ENCODE data around the gene PTPRD.

Gene PTPRD

DNA sequence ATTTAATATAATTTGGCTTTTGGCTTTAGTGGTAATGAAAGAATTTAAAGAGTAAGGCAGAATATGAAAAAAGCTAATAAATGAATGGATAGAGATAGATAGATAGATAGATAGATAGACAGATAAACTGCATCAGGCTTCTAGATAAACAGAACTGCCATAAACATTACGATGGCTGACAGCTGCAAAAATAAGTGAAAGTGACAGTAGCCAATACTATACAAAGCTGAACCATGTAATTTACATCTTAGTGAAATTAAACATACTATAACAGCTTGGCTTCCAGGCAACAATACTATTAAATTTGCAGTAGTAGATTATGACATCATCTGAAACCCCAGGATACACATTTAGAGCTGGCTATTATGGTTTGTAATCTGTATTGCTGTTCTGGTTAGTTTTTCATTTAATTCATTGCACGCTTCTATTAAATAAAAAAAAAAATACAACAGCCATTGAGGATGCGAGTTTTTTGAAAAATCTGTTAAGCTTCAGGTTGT, 1354.8 kb downstream of the PTPRD start:
- H3K27me3 ChIP-seq (ENCODE audit: control insufficient read depth, insufficient read depth, low read length, poor library complexity, severe bottlenecking), result no peaks in the 10 kb centered on the region
- H3K36me3 ChIP-seq (ENCODE audit: control insufficient read depth, insufficient read depth, low read length), result no peaks in the 10 kb centered on the region
- no peak overlapping the region for H3K4me3 ChIP-seq (ENCODE audit: insufficient read depth, low read depth, low read length)
- WGBS, 2 experiments, result 67 to 97% methylated on average over 1 to 2 of the region's 3 CpGs
- no peaks in the 10 kb centered on the region for H3K4me1 ChIP-seq (ENCODE audit: control insufficient read depth, insufficient read depth, low read length)
- no peak overlapping the region for H3K27ac ChIP-seq (ENCODE audit: insufficient read depth, low read depth, low read length, poor library complexity, severe bottlenecking)
- H3K9me3 ChIP-seq (ENCODE audit: control insufficient read depth, low read length), result no peaks in the 10 kb centered on the region

DNA sequence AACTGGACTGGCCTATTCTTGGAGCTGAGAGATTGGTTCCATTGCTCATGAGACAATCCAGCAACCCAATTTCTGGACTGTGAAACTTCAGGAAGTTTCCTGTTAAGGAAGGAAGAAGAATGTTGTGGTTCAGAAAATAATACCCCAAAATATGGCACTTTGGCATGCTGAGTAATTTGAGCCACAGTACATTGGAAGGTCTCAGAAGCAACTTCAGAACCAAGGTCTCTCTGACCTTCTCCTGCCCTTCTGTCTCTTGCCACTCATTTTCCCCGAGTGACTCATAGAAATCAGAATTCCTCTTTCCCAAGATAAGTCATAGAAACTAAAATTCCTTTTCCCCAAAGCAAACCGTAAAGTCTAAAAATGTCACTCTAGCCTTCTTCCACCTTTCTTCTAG, 1366.1 kb downstream of the PTPRD start:
- Histone ChIP-seq H3K9me3 (ENCODE audit: control insufficient read depth, low read length) (no peaks in the 10 kb centered on the region), H3K36me3 (ENCODE audit: control insufficient read depth, insufficient read depth, low read length) (no peaks in the 10 kb centered on the region), H3K4me1 (ENCODE audit: control insufficient read depth, insufficient read depth, low read length) (no peaks in the 10 kb centered on the region), H3K27ac (ENCODE audit: insufficient read depth, low read depth, low read length, poor library complexity, severe bottlenecking) (no peak overlapping the region), H3K4me3 (ENCODE audit: insufficient read depth, low read depth, low read length) (no peak overlapping the region), H3K27me3 (ENCODE audit: control insufficient read depth, insufficient read depth, low read length, poor library complexity, severe bottlenecking) (no peaks in the 10 kb centered on the region)
- WGBS, 2 experiments, result 58 to 70% methylated on average over 2 of the region's 2 CpGs

DNA sequence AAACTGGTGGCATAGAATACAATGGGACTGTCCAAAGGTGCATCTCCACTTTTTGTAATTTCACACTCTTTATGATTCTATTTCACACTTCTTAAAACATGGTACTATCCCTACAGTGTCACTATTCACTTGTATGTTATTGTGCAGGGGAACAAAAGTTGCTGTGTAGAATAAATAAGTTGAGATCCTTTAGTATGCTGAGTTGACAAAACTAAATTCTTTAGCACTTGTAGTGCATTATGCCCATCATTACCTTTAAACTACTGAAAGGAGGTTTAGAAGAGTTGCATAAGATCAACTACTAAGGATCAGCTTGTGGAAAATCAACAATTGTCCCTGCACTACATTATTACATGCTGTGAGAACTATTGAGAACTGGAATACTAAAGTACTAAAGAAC, 1380.9 kb downstream of the PTPRD start:
- Histone ChIP-seq H3K9me3 (ENCODE audit: control insufficient read depth, low read length) (no peaks in the 10 kb centered on the region), H3K4me3 (ENCODE audit: insufficient read depth, low read depth, low read length) (no peak overlapping the region), H3K27ac (ENCODE audit: insufficient read depth, low read depth, low read length, poor library complexity, severe bottlenecking) (no peak overlapping the region), H3K4me1 (ENCODE audit: control insufficient read depth, insufficient read depth, low read length) (no peaks in the 10 kb centered on the region), H3K36me3 (ENCODE audit: control insufficient read depth, insufficient read depth, low read length) (no peaks in the 10 kb centered on the region), H3K27me3 (ENCODE audit: control insufficient read depth, insufficient read depth, low read length, poor library complexity, severe bottlenecking) (no peaks in the 10 kb centered on the region)

DNA sequence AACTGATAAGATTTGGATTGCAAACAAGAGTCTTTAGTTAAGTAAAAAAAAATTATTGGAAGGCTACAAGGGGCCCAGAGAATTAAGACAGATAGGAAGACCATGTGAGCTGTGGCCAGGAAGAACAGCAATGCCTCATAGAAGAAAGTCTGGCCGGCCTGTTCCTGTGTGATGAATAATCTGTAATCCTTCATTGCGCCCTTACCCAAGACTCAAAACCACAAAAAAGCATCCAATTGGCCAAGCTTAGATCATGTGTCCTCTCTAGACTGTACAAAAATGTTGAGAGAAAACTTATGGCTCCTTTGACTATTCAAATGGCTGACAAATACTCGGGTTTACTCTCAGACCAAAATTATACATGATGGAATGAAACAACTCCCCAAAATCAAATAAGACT, 1383.5 kb downstream of the PTPRD start:
- Histone ChIP-seq H3K4me3 (ENCODE audit: insufficient read depth, low read depth, low read length) (no peak overlapping the region), H3K4me1 (ENCODE audit: control insufficient read depth, insufficient read depth, low read length) (no peaks in the 10 kb centered on the region), H3K27me3 (ENCODE audit: control insufficient read depth, insufficient read depth, low read length, poor library complexity, severe bottlenecking) (no peaks in the 10 kb centered on the region), H3K36me3 (ENCODE audit: control insufficient read depth, insufficient read depth, low read length) (no peaks in the 10 kb centered on the region), H3K27ac (ENCODE audit: insufficient read depth, low read depth, low read length, poor library complexity, severe bottlenecking) (no peak overlapping the region), H3K9me3 (ENCODE audit: control insufficient read depth, low read length) (no peaks in the 10 kb centered on the region)
- 93% methylated on average over 3 of the region's 3 CpGs for WGBS, 2 experiments

DNA sequence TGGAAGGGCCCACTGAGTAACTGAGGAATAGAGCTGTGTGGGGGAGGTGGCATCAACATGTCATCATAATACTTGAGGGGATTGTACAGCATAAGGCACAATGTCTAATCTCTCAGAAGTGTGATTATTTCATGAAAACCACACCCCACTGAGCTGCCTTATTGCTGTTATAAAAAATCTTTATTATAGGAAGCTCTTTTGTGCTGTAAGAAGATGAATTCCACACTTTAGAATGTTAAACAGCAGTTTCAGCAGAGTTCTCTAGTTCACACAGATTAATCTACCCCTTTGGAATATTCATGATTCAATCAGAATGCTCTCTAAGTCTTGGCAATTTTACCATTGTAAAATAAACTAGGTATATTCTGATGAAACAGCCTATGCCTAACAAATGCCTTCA, 1389.6 kb downstream of the PTPRD start:
- Histone ChIP-seq H3K4me3 (ENCODE audit: insufficient read depth, low read depth, low read length) (no peak overlapping the region), H3K27ac (ENCODE audit: insufficient read depth, low read depth, low read length, poor library complexity, severe bottlenecking) (no peak overlapping the region), H3K9me3 (ENCODE audit: control insufficient read depth, low read length) (no peaks in the 10 kb centered on the region), H3K4me1 (ENCODE audit: control insufficient read depth, insufficient read depth, low read length) (no peaks in the 10 kb centered on the region), H3K36me3 (ENCODE audit: control insufficient read depth, insufficient read depth, low read length) (no peaks in the 10 kb centered on the region), H3K27me3 (ENCODE audit: control insufficient read depth, insufficient read depth, low read length, poor library complexity, severe bottlenecking) (no peaks in the 10 kb centered on the region)

DNA sequence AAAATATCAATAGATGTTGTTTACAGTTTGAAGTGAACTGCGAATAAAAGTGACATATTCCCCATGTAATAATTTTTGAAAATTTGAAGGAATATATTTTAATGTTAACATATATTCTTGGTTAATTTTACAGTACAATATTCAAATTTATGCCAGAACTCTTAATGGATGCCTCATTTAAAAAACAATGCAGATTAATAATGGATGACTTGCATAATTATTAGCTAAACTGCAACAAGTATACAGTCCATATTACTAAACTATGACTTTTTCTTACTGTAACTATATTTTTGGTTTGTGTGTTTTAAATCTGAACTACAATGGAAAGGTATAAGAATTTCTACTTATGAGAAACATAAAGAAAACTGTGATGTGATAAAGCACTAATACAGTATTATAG, 1390.1 kb downstream of the PTPRD start:
- Histone ChIP-seq H3K27me3 (ENCODE audit: control insufficient read depth, insufficient read depth, low read length, poor library complexity, severe bottlenecking) (no peaks in the 10 kb centered on the region), H3K27ac (ENCODE audit: insufficient read depth, low read depth, low read length, poor library complexity, severe bottlenecking) (no peak overlapping the region), H3K4me3 (ENCODE audit: insufficient read depth, low read depth, low read length) (no peak overlapping the region), H3K4me1 (ENCODE audit: control insufficient read depth, insufficient read depth, low read length) (no peaks in the 10 kb centered on the region), H3K9me3 (ENCODE audit: control insufficient read depth, low read length) (no peaks in the 10 kb centered on the region), H3K36me3 (ENCODE audit: control insufficient read depth, insufficient read depth, low read length) (no peaks in the 10 kb centered on the region)
- WGBS, 2 experiments, result no CpG with 5 or more reads among the region's 1 CpG

DNA sequence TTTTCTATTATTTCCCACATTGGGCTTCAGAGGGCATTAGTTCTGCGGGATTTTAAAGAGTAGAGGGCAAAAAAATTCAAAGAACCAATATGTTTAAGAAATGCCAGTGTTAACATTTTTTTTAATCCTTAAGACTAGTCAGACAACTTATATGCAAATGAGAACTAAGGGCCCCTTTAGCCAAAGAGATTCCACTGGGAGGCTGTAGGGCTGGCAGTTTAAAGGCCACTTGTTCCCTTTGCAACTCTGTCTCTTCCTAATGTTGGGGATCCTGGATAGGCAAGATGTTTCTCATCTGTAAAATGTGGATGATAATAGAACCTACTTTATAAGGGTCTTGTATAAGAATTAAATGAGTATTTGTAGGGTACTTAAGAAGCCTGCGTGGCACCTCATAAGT, 1395.9 kb downstream of the PTPRD start:
- H3K27me3 ChIP-seq (ENCODE audit: control insufficient read depth, insufficient read depth, low read length, poor library complexity, severe bottlenecking), result no peaks in the 10 kb centered on the region
- peaks cover 5% of the 10 kb centered on the region for H3K4me1 ChIP-seq (ENCODE audit: control insufficient read depth, insufficient read depth, low read length)
- no peak overlapping the region for H3K4me3 ChIP-seq (ENCODE audit: insufficient read depth, low read depth, low read length)
- H3K9me3 ChIP-seq (ENCODE audit: control insufficient read depth, low read length), result no peaks in the 10 kb centered on the region
- H3K27ac ChIP-seq (ENCODE audit: insufficient read depth, low read depth, low read length, poor library complexity, severe bottlenecking), result no peak overlapping the region
- no peaks in the 10 kb centered on the region for H3K36me3 ChIP-seq (ENCODE audit: control insufficient read depth, insufficient read depth, low read length)
- WGBS, 2 experiments, result 90 to 100% methylated on average over 1 of the region's 2 CpGs

DNA sequence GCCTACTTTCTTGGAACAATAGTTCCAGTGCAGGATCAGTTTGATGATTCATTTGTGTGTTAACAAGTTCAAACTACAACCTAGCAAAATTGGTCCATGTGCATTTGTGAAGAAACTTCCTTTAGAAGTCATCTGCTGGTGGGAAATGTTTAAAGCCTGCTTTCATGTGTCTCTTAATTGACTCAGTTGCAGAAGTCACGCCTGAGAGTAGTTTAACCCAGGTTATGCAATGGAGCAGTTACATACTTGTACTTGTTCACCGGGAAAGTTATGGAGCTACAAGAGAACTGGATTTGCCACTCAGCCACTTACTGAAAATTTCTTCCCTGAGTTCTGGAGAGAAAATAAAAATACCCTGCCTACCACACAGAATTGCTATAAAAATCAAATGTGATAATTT, 1397.8 kb downstream of the PTPRD start:
- WGBS, 2 experiments, result 91 to 94% methylated on average over 2 of the region's 2 CpGs

DNA sequence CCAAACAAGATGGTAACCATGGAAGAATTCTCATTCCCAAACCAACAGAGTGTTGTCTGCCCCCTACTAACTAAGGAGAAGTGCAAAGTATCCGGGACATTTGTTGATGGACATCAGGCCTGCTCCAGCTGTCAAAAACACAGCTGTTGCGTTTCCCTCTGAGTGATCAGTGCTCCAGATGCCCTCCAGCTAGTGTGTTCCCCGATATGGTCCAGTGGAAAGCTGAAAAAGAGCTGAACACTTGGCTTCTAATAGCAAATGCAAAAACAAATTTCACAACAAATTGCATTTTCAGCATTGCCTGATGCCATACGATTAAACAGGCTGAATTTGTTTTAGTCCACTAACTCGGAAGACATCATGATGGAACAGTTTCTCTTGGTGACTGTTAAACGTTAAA, 1398.7 kb downstream of the PTPRD start:
- no peaks in the 10 kb centered on the region for H3K27me3 ChIP-seq (ENCODE audit: control insufficient read depth, insufficient read depth, low read length, poor library complexity, severe bottlenecking)
- peaks cover 5% of the 10 kb centered on the region for H3K4me1 ChIP-seq (ENCODE audit: control insufficient read depth, insufficient read depth, low read length)
- no peak overlapping the region for H3K4me3 ChIP-seq (ENCODE audit: insufficient read depth, low read depth, low read length)
- no peaks in the 10 kb centered on the region for H3K36me3 ChIP-seq (ENCODE audit: control insufficient read depth, insufficient read depth, low read length)
- 84 to 97% methylated on average over 6 of the region's 6 CpGs for WGBS, 2 experiments
- no peaks in the 10 kb centered on the region for H3K9me3 ChIP-seq (ENCODE audit: control insufficient read depth, low read length)
- H3K27ac ChIP-seq (ENCODE audit: insufficient read depth, low read depth, low read length, poor library complexity, severe bottlenecking), result no peak overlapping the region

More for the DNA sequence above, 1397.8 kb downstream of the PTPRD start:
- H3K4me3 ChIP-seq (ENCODE audit: insufficient read depth, low read depth, low read length), result no peak overlapping the region
- H3K4me1 ChIP-seq (ENCODE audit: control insufficient read depth, insufficient read depth, low read length), result peaks cover 5% of the 10 kb centered on the region
- no peaks in the 10 kb centered on the region for H3K9me3 ChIP-seq (ENCODE audit: control insufficient read depth, low read length)
- no peak overlapping the region for H3K27ac ChIP-seq (ENCODE audit: insufficient read depth, low read depth, low read length, poor library complexity, severe bottlenecking)
- no peaks in the 10 kb centered on the region for H3K36me3 ChIP-seq (ENCODE audit: control insufficient read depth, insufficient read depth, low read length)
- H3K27me3 ChIP-seq (ENCODE audit: control insufficient read depth, insufficient read depth, low read length, poor library complexity, severe bottlenecking), result no peaks in the 10 kb centered on the region

DNA sequence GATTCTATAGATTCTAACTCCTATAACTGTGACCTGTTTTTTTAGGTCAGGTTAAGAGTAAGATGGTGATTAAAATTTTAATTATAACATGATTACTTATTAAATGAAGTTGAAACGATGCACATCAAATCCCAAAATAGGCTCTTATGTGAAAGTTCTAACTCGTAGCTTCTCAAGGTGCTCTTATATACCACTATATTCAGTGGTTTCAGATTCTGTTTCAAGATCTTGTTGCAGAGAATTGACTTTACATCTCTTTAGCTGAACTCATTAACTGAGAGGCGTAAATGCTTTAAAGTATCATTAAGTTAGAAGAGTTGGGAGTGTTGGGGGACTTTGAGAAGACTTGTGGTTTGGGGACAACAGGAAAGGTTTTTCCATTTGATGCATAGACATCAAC, 1399.8 kb downstream of the PTPRD start:
- Histone ChIP-seq H3K27ac (ENCODE audit: insufficient read depth, low read depth, low read length, poor library complexity, severe bottlenecking) (no peak overlapping the region), H3K4me3 (ENCODE audit: insufficient read depth, low read depth, low read length) (no peak overlapping the region), H3K27me3 (ENCODE audit: control insufficient read depth, insufficient read depth, low read length, poor library complexity, severe bottlenecking) (no peaks in the 10 kb centered on the region), H3K4me1 (ENCODE audit: control insufficient read depth, insufficient read depth, low read length) (peaks cover 5% of the 10 kb centered on the region), H3K36me3 (ENCODE audit: control insufficient read depth, insufficient read depth, low read length) (no peaks in the 10 kb centered on the region), H3K9me3 (ENCODE audit: control insufficient read depth, low read length) (no peaks in the 10 kb centered on the region)
- 92 to 97% methylated on average over 2 to 3 of the region's 3 CpGs for WGBS, 2 experiments

DNA sequence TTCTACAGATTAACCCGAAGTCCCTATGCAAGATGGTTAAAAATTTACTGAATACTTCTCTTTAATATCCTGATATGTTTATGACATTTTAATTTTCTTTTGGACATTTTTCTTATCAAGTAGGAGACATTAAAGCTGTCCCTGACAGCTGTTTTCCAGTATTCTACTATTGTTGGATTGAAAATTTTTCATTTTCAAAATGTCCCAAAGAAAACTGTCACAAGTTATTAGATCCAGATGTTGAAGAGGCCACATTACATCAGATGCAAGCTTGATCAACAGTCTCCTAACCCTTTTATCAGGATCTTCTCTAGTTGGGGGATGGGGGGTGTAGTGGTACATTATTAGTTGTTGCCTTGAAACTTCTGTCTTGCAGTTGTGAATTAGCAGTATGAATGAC, 1410.5 kb downstream of the PTPRD start:
- 100% methylated on average over 1 of the region's 1 CpG for WGBS, 2 experiments
- Histone ChIP-seq H3K4me1 (ENCODE audit: control insufficient read depth, insufficient read depth, low read length) (no peaks in the 10 kb centered on the region), H3K4me3 (ENCODE audit: insufficient read depth, low read depth, low read length) (no peak overlapping the region), H3K9me3 (ENCODE audit: control insufficient read depth, low read length) (no peaks in the 10 kb centered on the region), H3K27ac (ENCODE audit: insufficient read depth, low read depth, low read length, poor library complexity, severe bottlenecking) (no peak overlapping the region), H3K36me3 (ENCODE audit: control insufficient read depth, insufficient read depth, low read length) (no peaks in the 10 kb centered on the region), H3K27me3 (ENCODE audit: control insufficient read depth, insufficient read depth, low read length, poor library complexity, severe bottlenecking) (no peaks in the 10 kb centered on the region)
